HG03103 (cell line): ENCODE results near the gene LRMDA.

Experiments
- ATAC-seq: cut with Tn5 transposase; IDR thresholded peaks from one replicate; pipeline ENCODE4 v1.9.1; 2021; ENCODE audit warnings: low read depth; ENCODE audit not compliant: unreplicated experiment

LRMDA gene

GRCh38 chr10:76160446-76161300 is 729.2 kb downstream of the LRMDA start:
- no peak for ATAC-seq

- no peak for ATAC-seq
These were observed 729.8 kb downstream of the LRMDA start for GRCh38 chr10:76161301-76161582.

DNA sequence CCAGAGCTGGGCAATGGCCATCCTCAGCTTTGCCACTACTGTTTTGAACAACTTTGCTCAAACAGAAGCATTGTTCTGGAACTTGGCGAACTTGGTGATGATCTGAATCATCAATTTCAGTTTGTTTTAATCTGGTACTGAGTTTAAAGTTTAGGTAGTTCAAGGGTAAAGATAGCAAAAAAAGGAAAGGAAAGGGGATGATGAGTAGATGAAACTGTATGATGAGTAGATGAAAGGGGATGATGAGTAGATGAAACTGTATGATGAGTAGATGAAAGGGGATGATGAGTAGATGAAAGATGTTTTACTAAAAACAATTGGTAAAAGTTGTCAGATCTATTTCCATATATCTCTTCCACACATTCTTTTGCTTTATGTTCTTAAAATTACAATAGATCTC is 737.0 kb downstream of the LRMDA start:
- ATAC-seq: no peak

DNA sequence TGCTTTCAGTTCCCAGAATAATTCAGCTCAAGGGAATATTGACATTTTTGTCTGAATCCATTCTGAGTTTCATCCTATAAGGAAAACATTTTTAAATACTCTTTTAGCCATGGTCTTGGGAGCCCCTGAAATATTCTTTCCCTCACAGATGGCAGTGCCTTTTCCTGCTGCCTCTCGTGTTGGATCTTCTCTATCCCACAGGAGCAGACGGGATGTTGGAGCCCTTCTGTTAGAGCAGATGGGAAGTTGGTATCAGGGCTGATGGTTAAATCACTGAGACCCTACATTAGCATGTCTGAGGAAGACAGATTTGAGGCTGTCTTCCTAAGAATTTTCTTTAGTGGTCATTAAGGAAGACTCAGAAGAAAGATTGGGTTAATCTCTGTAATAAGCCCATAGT is 737.8 kb downstream of the LRMDA start:
- no peak for ATAC-seq

GRCh38 chr10:76172020-76172419 is 740.6 kb downstream of the LRMDA start:
- ATAC-seq: no peak

- ATAC-seq: no peak
These were observed 744.2 kb downstream of the LRMDA start for GRCh38 chr10:76175533-76176165.

GRCh38 chr10:76176166-76176550 is 744.7 kb downstream of the LRMDA start:
- ATAC-seq: no peak

- no peak for ATAC-seq
These were observed 746.5 kb downstream of the LRMDA start for GRCh38 chr10:76177936-76178335.

- ATAC-seq: no peak
These were observed 747.3 kb downstream of the LRMDA start for GRCh38 chr10:76178532-76179292.

GRCh38 chr10:76179806-76180205 is 748.4 kb downstream of the LRMDA start:
- ATAC-seq: no peak

DNA sequence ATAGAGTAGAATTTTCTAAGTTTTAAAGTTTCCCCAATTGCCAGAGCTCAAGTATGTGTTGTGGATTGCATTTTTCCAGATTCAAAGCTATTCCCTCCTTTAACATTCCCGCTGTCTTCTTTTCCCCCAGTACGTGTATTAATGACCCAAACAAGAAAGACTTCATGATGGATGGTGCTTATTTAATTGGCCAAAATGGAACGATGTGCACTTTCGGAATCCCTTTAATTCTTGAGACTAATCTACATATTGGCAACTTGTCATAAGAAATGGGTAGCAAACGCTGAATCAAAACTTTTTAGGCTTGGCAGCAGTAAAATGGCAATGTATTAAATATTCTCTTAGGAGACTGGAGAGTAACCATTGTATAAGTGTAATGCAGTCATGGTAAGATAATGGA is 753.2 kb downstream of the LRMDA start:
- ATAC-seq: no peak

GRCh38 chr10:76185471-76186301 is 754.3 kb downstream of the LRMDA start:
- ATAC-seq: no peak

GRCh38 chr10:76188216-76188615 is 756.8 kb downstream of the LRMDA start:
- no peak for ATAC-seq

DNA sequence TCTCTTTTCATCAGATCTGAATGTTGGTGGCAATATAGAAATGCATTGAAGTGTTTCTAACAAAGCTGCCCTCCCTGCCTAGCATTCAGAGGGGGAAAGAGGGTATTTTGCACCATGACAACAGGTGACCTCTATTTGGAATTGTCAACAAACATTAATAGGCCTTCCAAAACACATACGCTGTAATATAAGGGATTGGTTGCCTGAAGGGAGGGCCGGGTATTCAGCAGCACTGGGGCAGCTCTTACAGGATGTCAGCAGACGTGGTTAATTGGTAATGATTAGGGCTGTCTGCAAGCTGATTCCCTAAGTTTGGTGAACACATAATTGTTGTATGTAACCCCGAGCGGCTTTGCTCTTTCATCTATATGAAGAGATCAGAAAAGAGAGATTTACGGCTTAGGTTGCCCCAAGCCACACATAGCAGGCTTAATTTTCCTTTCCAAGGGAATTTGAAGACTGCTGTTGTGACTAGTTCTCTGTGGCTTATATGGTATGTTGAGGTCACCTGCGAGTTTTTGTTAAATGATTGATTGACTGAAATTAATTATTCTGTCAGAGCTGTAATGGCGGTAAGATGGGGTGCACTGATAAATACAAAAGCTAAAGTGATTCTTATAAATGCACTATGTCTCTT is 759.3 kb downstream of the LRMDA start:
- no peak for ATAC-seq

GRCh38 chr10:76191336-76191735 is 759.9 kb downstream of the LRMDA start:
- ATAC-seq: no peak

DNA sequence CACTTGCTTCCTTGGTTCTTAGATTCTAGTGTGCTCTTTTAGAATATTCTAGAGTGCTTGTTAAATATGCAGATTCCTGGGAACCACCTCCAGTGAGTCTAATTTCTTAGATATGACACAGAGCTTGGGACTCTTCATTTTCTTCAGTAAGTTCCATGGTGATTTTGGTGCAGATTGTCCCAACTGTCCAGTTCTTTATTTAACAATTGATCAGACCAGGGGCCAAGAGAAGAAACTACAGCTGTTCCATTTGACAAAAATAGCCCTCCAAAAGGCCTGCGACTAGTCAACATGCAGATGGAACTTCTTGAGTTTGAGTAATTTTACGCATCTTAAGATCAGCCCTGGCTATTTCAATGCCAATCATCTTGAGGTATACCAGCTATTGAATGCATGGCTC is 760.7 kb downstream of the LRMDA start:
- no peak for ATAC-seq

DNA sequence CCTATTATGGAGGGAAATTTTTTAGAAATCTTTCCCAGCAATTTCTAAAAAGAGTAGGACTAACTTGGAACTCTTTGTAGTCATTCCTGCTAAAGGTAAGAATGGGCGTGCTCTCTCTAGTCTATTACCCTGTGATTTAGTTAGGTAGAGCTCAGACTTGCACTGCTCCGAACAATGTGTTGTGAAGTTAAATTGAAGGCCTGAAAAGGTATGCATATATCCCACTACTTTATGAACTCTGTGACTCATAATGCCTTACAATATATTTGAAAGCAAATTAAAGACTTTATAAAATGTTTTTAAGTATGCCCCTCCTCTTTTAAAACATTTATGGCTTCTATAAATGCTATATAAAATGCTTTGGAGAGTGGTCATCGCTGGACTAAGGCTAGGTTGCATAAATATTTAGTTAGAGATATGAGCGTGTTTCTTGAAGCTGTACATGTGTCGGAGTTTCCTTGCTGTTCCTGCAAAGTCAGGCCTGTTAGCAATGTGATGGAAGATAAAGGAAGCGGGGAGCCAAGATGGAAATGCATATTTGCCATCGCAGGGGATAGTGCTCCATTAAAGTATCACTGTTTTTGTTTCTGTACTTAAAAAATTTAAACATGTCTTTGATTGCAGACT is 761.4 kb downstream of the LRMDA start:
- no peak for ATAC-seq

DNA sequence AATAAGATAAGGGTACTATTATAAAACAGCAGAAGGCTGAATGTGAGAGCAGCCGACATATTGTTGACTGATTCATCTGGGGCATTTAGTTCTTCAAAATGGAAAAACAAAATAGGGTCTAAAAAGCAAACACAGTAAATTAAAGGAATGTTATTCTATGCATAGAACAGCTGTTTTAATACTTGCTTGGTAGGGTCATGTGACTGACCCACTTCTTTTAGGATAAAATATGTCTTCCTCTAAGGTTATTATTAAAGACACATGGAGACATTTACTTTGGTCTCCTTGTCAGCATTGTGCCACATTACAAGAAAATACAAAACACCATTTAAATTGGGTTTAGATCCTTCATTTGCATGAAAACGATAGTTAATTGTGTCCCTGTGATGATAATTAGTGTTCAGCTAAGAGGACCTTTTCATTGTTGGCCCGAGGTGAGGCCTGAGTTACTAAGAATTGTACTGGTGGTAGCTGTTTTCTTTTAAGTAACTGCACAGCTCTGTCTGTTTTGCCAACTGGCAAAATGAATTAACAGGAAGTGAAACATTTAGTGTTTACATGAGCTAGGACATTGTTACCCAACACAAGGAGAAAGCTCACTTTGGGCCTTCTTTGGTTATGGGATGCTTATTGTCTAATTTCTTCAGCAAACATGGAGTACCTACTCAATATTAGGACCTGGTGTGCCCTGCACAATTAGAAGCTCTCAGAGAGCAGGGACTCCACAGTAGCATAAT is 764.4 kb downstream of the LRMDA start:
- no peak for ATAC-seq

DNA sequence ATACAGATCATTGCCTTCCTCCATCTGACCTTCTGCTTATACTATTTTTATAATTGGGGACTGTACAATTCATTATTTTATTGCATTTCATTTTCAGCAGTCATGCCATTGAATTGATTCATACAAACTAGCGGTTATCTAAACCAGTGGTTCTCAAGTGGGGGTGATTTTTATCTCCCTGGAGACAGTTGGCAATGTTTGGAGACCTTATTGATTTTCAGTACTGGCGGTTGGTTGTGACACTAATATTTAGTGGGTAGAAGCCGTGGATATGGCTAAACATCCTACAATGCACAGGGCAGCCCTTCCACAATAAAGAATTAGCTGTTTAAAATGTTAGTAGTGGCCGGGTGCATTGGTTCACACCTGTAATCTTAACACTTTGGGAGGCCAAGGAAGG is 765.9 kb downstream of the LRMDA start:
- ATAC-seq: no peak
